ENCODE data around the gene CDRT4. TPM values are rescaled to one million over a fixed set of nuclear protein-coding genes. Genes with fewer than 3 reads are reported as not detected.

The CDRT4 gene
- polyA plus RNA-seq, 1 of the 3 experiments (the other 2 are of a cell fraction) = 4.6 TPM

- POLR2A ChIA-PET = no interaction called here
- H3K79me2 ChIP-seq (ENCODE audit: insufficient read depth) = no peaks in the 10 kb centered on the region
- WGBS (ENCODE audit: low lambda C conversion rate) = 94% methylated on average over 3 of the region's 3 CpGs
Measured at GRCh38 chr17:15424521-15424920, 42.9 kb downstream of the CDRT4 start.

More at GRCh38 chr17:15424521-15424920, 42.9 kb downstream of the CDRT4 start:
- no peaks in the 10 kb centered on the region for H3F3A ChIP-seq (replicated peaks; ENCODE audit: insufficient read depth)
- no peaks in the 10 kb centered on the region for H3K9me2 ChIP-seq
- H3K36me3 ChIP-seq (replicated peaks in 1 of 2; ENCODE audit: control insufficient read depth in 1 of 2, insufficient read depth in 2 of 2, low read length in 1 of 2) = no peaks in the 10 kb centered on the region
- H3K9me3 ChIP-seq = no peaks in the 10 kb centered on the region
- TF ChIP-seq YY1 (IDR thresholded peaks at IDR 0.05; ENCODE audit: low read depth) (no peak), CHD2 (IDR thresholded peaks at IDR 0.05; ENCODE audit: low read length, partially characterized antibody) (no peak), TAF1 (IDR thresholded peaks at IDR 0.05; ENCODE audit: borderline replicate concordance, low read depth, low read length) (no peak), NRF1 (IDR thresholded peaks at IDR 0.05; ENCODE audit: low read depth, low read length) (no peak), IRF3 (IDR thresholded peaks at IDR 0.05; ENCODE audit: low read depth, low read length) (no peak), FOXJ3 (CRISPR knock-in tag; IDR thresholded peaks at IDR 0.05) (no peak), RXRA (IDR thresholded peaks at IDR 0.05; ENCODE audit: borderline replicate concordance, low read depth) (no peak), NFIC (IDR thresholded peaks at IDR 0.05; ENCODE audit: borderline replicate concordance) (no peak), EZH2phosphoT487 (IDR thresholded peaks at IDR 0.05; ENCODE audit: borderline replicate concordance, low read depth) (no peak), ELF1 (IDR thresholded peaks at IDR 0.05) (no peak), CTCF (IDR thresholded peaks at IDR 0.05) (no peak), RAD21 (IDR thresholded peaks at IDR 0.05; ENCODE audit: low read length) (no peak), GABPA (IDR thresholded peaks at IDR 0.05; ENCODE audit: low read depth) (no peak), POLR2AphosphoS5 (IDR thresholded peaks at IDR 0.05; ENCODE audit: low read depth, low read length) (no peak), EP300 (IDR thresholded peaks at IDR 0.05; ENCODE audit: borderline replicate concordance in 1 of 2, low read depth in 1 of 2, low read length in 1 of 2) (no peak), MAX (IDR thresholded peaks at IDR 0.05; ENCODE audit: low read depth) (no peak), TCF12 (IDR thresholded peaks at IDR 0.05) (no peak), MEF2A (IDR thresholded peaks at IDR 0.05; ENCODE audit: borderline replicate concordance, low read depth) (no peak), SMC3 (IDR thresholded peaks at IDR 0.05; ENCODE audit: low read depth, low read length) (no peak)
- H3K4me2 ChIP-seq = no peak overlapping the region
- H4K20me1 ChIP-seq (ENCODE audit: insufficient read depth) = no peaks in the 10 kb centered on the region
- no peak overlapping the region for H3K9ac ChIP-seq
- no peaks in the 10 kb centered on the region for H3K27me3 ChIP-seq (ENCODE audit: insufficient read depth)
- no peak overlapping the region for H2AFZ ChIP-seq (ENCODE audit: low read depth)
- no peak overlapping the region for H3K27ac ChIP-seq (ENCODE audit: low read depth in 2 of 2, low read length in 1 of 2)
- H3K4me1 ChIP-seq (ENCODE audit: control insufficient read depth in 1 of 2, insufficient read depth in 2 of 2, low read depth in 1 of 2, low read length in 1 of 2) = no peaks in the 10 kb centered on the region; a peak in 1 of 4 replicates
- DNase-seq = no peak
- H3K4me3 ChIP-seq (ENCODE audit: low read depth in 2 of 2, low read length in 1 of 2) = no peak overlapping the region
- CTCF ChIA-PET = interaction anchor here (1.0 to 1.4 kb wide), 3 partner anchors 10 to 80 kb away, joined by 3 to 4 read pairs (median 3); no protein-coding TSS in a partner anchor

Measured in SK-N-SH (cell line).